ENCODE measurements around the gene NOTUM.
A peak's percentile ranks its signal among the peaks of the same experiment; 100 is the strongest.

The NOTUM gene

GRCh38 chr17:81926451-81927151, 34.4 kb downstream of the NOTUM start:
- H3K36me3 ChIP-seq, result no peaks in the 10 kb centered on the region
- peak overlapping the region; percentile 83 to 88 for H3K4me3 ChIP-seq (ENCODE audit: low read depth in 1 of 2, low read length in 1 of 2)
- peaks cover 64 to 66% of the 10 kb centered on the region in 2 experiments for H3K4me1 ChIP-seq (ENCODE audit: control insufficient read depth in 1 of 2, insufficient read depth in 1 of 2, low read depth in 1 of 2, low read length in 1 of 2)
- TF ChIP-seq CTCF (IDR thresholded peaks at IDR 0.05), result no peak
- H3K27ac ChIP-seq, result peak overlapping the region; percentile 95
- H3K27me3 ChIP-seq, result peaks cover 38% of the 10 kb centered on the region
- no peaks in the 10 kb centered on the region for H3K9me3 ChIP-seq

GRCh38 chr17:81925860-81926450, 35.0 kb downstream of the NOTUM start:
- Histone ChIP-seq H3K27ac (peak overlapping the region; percentile 95), H3K9me3 (no peaks in the 10 kb centered on the region), H3K4me3 (ENCODE audit: low read depth in 1 of 2, low read length in 1 of 2) (peak overlapping the region; percentile 83 to 88), H3K36me3 (no peaks in the 10 kb centered on the region), H3K27me3 (peaks cover 32% of the 10 kb centered on the region), H3K4me1 (ENCODE audit: control insufficient read depth in 1 of 2, insufficient read depth in 1 of 2, low read depth in 1 of 2, low read length in 1 of 2) (peaks cover 71 to 72% of the 10 kb centered on the region in 2 experiments)
- no peak for TF ChIP-seq CTCF (IDR thresholded peaks at IDR 0.05)

GRCh38 chr17:81924557-81925532, 36.1 kb downstream of the NOTUM start:
- peaks cover 21% of the 10 kb centered on the region for H3K27me3 ChIP-seq
- peak overlapping the region; percentile 95 for H3K27ac ChIP-seq
- H3K9me3 ChIP-seq, result no peaks in the 10 kb centered on the region
- H3K36me3 ChIP-seq, result no peaks in the 10 kb centered on the region
- peaks cover 82 to 83% of the 10 kb centered on the region in 2 experiments for H3K4me1 ChIP-seq (ENCODE audit: control insufficient read depth in 1 of 2, insufficient read depth in 1 of 2, low read depth in 1 of 2, low read length in 1 of 2)
- peak overlapping the region; percentile 83 to 88 for H3K4me3 ChIP-seq (ENCODE audit: low read depth in 1 of 2, low read length in 1 of 2)
- no peak for TF ChIP-seq CTCF (IDR thresholded peaks at IDR 0.05)

GRCh38 chr17:81923302-81924260, 37.4 kb downstream of the NOTUM start:
- Histone ChIP-seq H3K9me3 (no peaks in the 10 kb centered on the region), H3K36me3 (peaks cover 8% of the 10 kb centered on the region), H3K27ac (peak overlapping the region; percentile 95), H3K27me3 (peaks cover 8% of the 10 kb centered on the region), H3K4me1 (ENCODE audit: control insufficient read depth in 1 of 2, insufficient read depth in 1 of 2, low read depth in 1 of 2, low read length in 1 of 2) (peaks cover 89 to 92% of the 10 kb centered on the region in 2 experiments), H3K4me3 (ENCODE audit: low read depth in 1 of 2, low read length in 1 of 2) (peak overlapping the region; percentile 83 to 88)
- TF ChIP-seq CTCF (IDR thresholded peaks at IDR 0.05), result no peak

Measured in neutrophil (primary cell).